Keratinocyte (primary cell): Measurements from ENCODE around the gene BFSP1. TPM values are rescaled to one million over a fixed set of nuclear protein-coding genes. Genes with fewer than 3 reads are reported as not detected.

ENCODE experiments used
- DNase-seq: peaks from one replicate; pipeline ENCODE4 v3.0.0-alpha.2; 2011; ENCODE audit warnings: low read depth, missing footprints, low spot score
- FAIRE-seq: peaks from 2 replicates; lab custom pipeline; 2011; peaks lifted over from hg19 to GRCh38; lab: Jason Lieb, UNC
- H2AFZ ChIP-seq: 2 replicates; pipeline ENCODE4 v1.6.0; 2012; ENCODE audit warnings: low read length, control low read depth, inconsistent platforms; ENCODE audit not compliant: control insufficient read depth
- H3K27ac ChIP-seq: 2 replicates; pipeline ENCODE4 v1.5.1; 2011; ENCODE audit warnings: low read length; ENCODE audit not compliant: control insufficient read depth, insufficient read depth
- H3K27me3 ChIP-seq: 3 replicates; pipeline ENCODE4 v1.6.0; 2011; ENCODE audit warnings: low read length; ENCODE audit not compliant: control insufficient read depth, insufficient read depth; ENCODE audit errors: extremely low read depth
- H3K36me3 ChIP-seq, 2 experiments: 2 replicates in 1 of 2; 3 replicates in 1 of 2; pipeline ENCODE4 v1.5.1; 2011; ENCODE audit warnings: low read length in 2 of 2, mild to moderate bottlenecking in 1 of 2; ENCODE audit not compliant: control insufficient read depth in 2 of 2, insufficient read depth in 2 of 2; ENCODE audit errors: extremely low read depth in 1 of 2
- H3K4me1 ChIP-seq: 3 replicates; pipeline ENCODE4 v1.5.1; 2011; ENCODE audit warnings: low read length; ENCODE audit not compliant: control insufficient read depth, insufficient read depth; ENCODE audit errors: extremely low read depth
- H3K4me2 ChIP-seq: 3 replicates; pipeline ENCODE4 v1.6.0; 2011; ENCODE audit warnings: low read depth, low read length; ENCODE audit not compliant: control insufficient read depth, insufficient read depth; ENCODE audit errors: extremely low read depth
- H3K4me3 ChIP-seq, 3 experiments: fragments of 200-600 bp in 1 of 3; sonication (generic) in 1 of 3; 2 replicates in 2 of 3; 3 replicates in 1 of 3; pipeline ENCODE4 v1.5.1; 2011 to 2016; ENCODE audit warnings: low read length in 3 of 3, mild to moderate bottlenecking in 3 of 3, control low read depth in 2 of 3, inconsistent platforms in 1 of 3, low read depth in 1 of 3, mixed read lengths in 1 of 3, mixed run types in 1 of 3, moderate library complexity in 1 of 3; ENCODE audit not compliant: control insufficient read depth in 2 of 3, insufficient read depth in 2 of 3; ENCODE audit errors: extremely low read depth in 1 of 3
- H3K79me2 ChIP-seq: 2 replicates; pipeline ENCODE4 v1.6.0; 2012; ENCODE audit warnings: low read length; ENCODE audit not compliant: control insufficient read depth, insufficient read depth
- H3K9ac ChIP-seq: 3 replicates; pipeline ENCODE4 v1.6.0; 2011; ENCODE audit warnings: low read length; ENCODE audit not compliant: control insufficient read depth, insufficient read depth; ENCODE audit errors: extremely low read depth
- H3K9me1 ChIP-seq: 3 replicates; pipeline ENCODE4 v1.6.0; 2011; ENCODE audit warnings: low read length; ENCODE audit not compliant: control insufficient read depth, insufficient read depth; ENCODE audit errors: extremely low read depth
- H3K9me3 ChIP-seq: 2 replicates; pipeline ENCODE4 v1.5.1; 2012; ENCODE audit warnings: low read depth, low read length; ENCODE audit not compliant: control insufficient read depth
- H4K20me1 ChIP-seq: 3 replicates; pipeline ENCODE4 v1.6.0; 2011; ENCODE audit warnings: low read length; ENCODE audit not compliant: control insufficient read depth, insufficient read depth; ENCODE audit errors: extremely low read depth
- CTCF ChIP-seq, 3 experiments: IDR thresholded peaks in 1 of 3; conservative IDR thresholded peaks in 1 of 3; optimal IDR thresholded peaks in 1 of 3; 2 replicates in 2 of 3; 3 replicates in 1 of 3; pipeline versions ENCODE3 to v1.5.1; 2011; ENCODE audit warnings: low read length in 3 of 3, mild to moderate bottlenecking in 3 of 3, moderate library complexity in 2 of 3, control low read depth in 1 of 3, inconsistent platforms in 1 of 3; ENCODE audit not compliant: insufficient read depth in 2 of 3; ENCODE audit errors: extremely low read depth in 1 of 3
- EZH2 ChIP-seq: IDR thresholded peaks from one replicate; pipeline ENCODE4 v1.6.1; 2012; ENCODE audit warnings: inconsistent platforms, mild to moderate bottlenecking, low read length, moderate library complexity
- dilution Hi-C: fragments of 300-500 bp; cut with MboI; formaldehyde crosslinking; loops from one replicate; pipeline ENCODE4 v1.7.0; 2020; ENCODE audit warnings: low sequenced_read_pairs; ENCODE audit not compliant: extremely low pct_ligation_motif_present
- polyA plus RNA-seq, 5 experiments: library from polyadenylated mRNA; depleted of rRNA in 3 of 5; stranded (reverse) in 3 of 5; stranded (forward) in 1 of 5; unstranded in 1 of 5; fragments of >200 nt; gene quantifications; 1 replicate in 1 of 5; 2 replicates in 3 of 5; 3 replicates in 1 of 5; pipeline versions ENCODE4 v1.2.1 to v1.2.3, GENCODE V29; 2011 to 2012; ENCODE audit warnings: missing spikeins in 2 of 5, low read depth in 1 of 5, low replicate concordance in 1 of 5

Gene BFSP1
- polyA plus RNA-seq, 1 donor (not counting 4 experiments of a cell fraction or from before 2014, with no cell fraction given), result 2.2 TPM

GRCh38 chr20:17570347-17571152 is 39.4 kb upstream of the BFSP1 start:
- Histone ChIP-seq H3K79me2 (peaks cover 60% of the 10 kb centered on the region), H3K9ac (peak overlapping the region; percentile 97), H2AFZ (no peak overlapping the region), H3K9me1 (no peaks in the 10 kb centered on the region), H3K4me1 (peaks cover 29% of the 10 kb centered on the region), H3K36me3 (peaks cover 0 to 3% of the 10 kb centered on the region in 2 experiments), H3K4me2 (peak overlapping the region; percentile 73), H4K20me1 (peaks cover 14% of the 10 kb centered on the region), H3K27ac (peak overlapping the region; percentile 82), H3K4me3 (peak overlapping the region; percentile 89 to 100 (median 95)), H3K9me3 (no peaks in the 10 kb centered on the region), H3K27me3 (no peaks in the 10 kb centered on the region)
- dilution Hi-C loops, result no loop called here
- peak in 1 of 3 experiments; percentile 16 for TF ChIP-seq CTCF (optimal IDR thresholded peaks at IDR 0.05 in 1 of 3, IDR thresholded peaks at IDR 0.05 in 1 of 3, conservative IDR thresholded peaks at IDR 0.05 in 1 of 3; ENCODE audit: extremely low read depth in 1 of 3, insufficient read depth in 2 of 3, low read length in 3 of 3)
- TF ChIP-seq EZH2, result no peak
- FAIRE-seq, result no peak
- no peak for DNase-seq

GRCh38 chr20:17569616-17570346 is 38.6 kb upstream of the BFSP1 start, which contains the start of gene DSTN:
Gene DSTN, plus strand, starts transcription at chr20:17570075. Its CDS starts 134 bp downstream, at chr20:17570209.
- TF ChIP-seq CTCF (optimal IDR thresholded peaks at IDR 0.05 in 1 of 3, IDR thresholded peaks at IDR 0.05 in 1 of 3, conservative IDR thresholded peaks at IDR 0.05 in 1 of 3; ENCODE audit: extremely low read depth in 1 of 3, insufficient read depth in 2 of 3, low read length in 3 of 3) (no peak), EZH2 (no peak)
- peak within 1 kb of the TSS; percentile 89 to 100 (median 95) for H3K4me3 ChIP-seq
- peaks cover 52% of the 10 kb centered on the region for H3K79me2 ChIP-seq
- no peak within 1 kb of the TSS for H2AFZ ChIP-seq
- H3K4me1 ChIP-seq, result peaks cover 34% of the 10 kb centered on the region
- FAIRE-seq, result no peak
- H3K4me2 ChIP-seq, result peak within 1 kb of the TSS; percentile 73
- H3K9me3 ChIP-seq, result no peaks in the 10 kb centered on the region
- peaks cover 0 to 3% of the 10 kb centered on the region in 2 experiments for H3K36me3 ChIP-seq
- peaks cover 14% of the 10 kb centered on the region for H4K20me1 ChIP-seq
- no peaks in the 10 kb centered on the region for H3K27me3 ChIP-seq
- no peaks in the 10 kb centered on the region for H3K9me1 ChIP-seq
- peak within 1 kb of the TSS; percentile 82 for H3K27ac ChIP-seq
- DNase-seq, result peak; percentile 78
- peak within 1 kb of the TSS; percentile 97 for H3K9ac ChIP-seq
- dilution Hi-C loops, result no loop called here
